ENCODE results near the gene CD9. TPM values are rescaled to one million over a fixed set of nuclear protein-coding genes. Genes with fewer than 3 reads are reported as not detected.
A peak's percentile ranks its signal among the peaks of the same experiment; 100 is the strongest.
"Not testable (repeated sequence)": the region's sequence is repeated elsewhere in the genome, so short reads cannot be mapped to it uniquely, and the experiment has no call there.

CD9 gene
- total RNA-seq, 3 donors from 2014 or later: 91.1 to 436 (median 243) TPM

GRCh38 chr12:6206327-6206726, 6.1 kb downstream of the CD9 start:
- Histone ChIP-seq H3K27ac (peak overlapping the region; percentile 95 to 98), H3K27me3 (no peaks in the 10 kb centered on the region), H3K4me3 (no peak overlapping the region), H3K9me3 (no peaks in the 10 kb centered on the region), H3K4me1 (peaks cover 0 to 23% of the 10 kb centered on the region in 2 donors), H3K36me3 (no peaks in the 10 kb centered on the region)
- TF ChIP-seq POLR2A (IDR thresholded peaks at IDR 0.05) (no peak), CTCF (IDR thresholded peaks at IDR 0.05) (no peak), POLR2AphosphoS5 (IDR thresholded peaks at IDR 0.05) (no peak)
- no peak for DNase-seq (ENCODE audit: low spot score in 2 of 2)
- intact Hi-C loops (cut with DNase I; ENCODE audit: low total_unique reads): loop anchor here (1.0 to 5.0 kb wide), 2 partner anchors 14 to 666 kb away; partner anchors contain the start of gene SPSB2

- Histone ChIP-seq H3K27ac (peak overlapping the region; percentile 22 to 98), H3K36me3 (no peaks in the 10 kb centered on the region), H3K4me1 (peaks cover 0 to 26% of the 10 kb centered on the region in 2 donors), H3K9me3 (no peaks in the 10 kb centered on the region), H3K27me3 (no peaks in the 10 kb centered on the region), H3K4me3 (no peak overlapping the region)
- DNase-seq (ENCODE audit: low spot score in 2 of 2): no peak
- intact Hi-C loops (cut with DNase I; ENCODE audit: low total_unique reads): loop anchor here (5.0 kb wide), 1 partner anchor 665 kb away; the partner anchor contains the start of gene SPSB2
- TF ChIP-seq POLR2AphosphoS5 (IDR thresholded peaks at IDR 0.05) (no peak), CTCF (IDR thresholded peaks at IDR 0.05) (no peak), POLR2A (IDR thresholded peaks at IDR 0.05) (no peak)
These were observed 7.2 kb downstream of the CD9 start for GRCh38 chr12:6207259-6207925.

- no peak for TF ChIP-seq CTCF (IDR thresholded peaks at IDR 0.05)
- H3K9me3 ChIP-seq: no peaks in the 10 kb centered on the region
- H3K4me1 ChIP-seq: peaks cover 0 to 22% of the 10 kb centered on the region in 2 donors
- H3K4me3 ChIP-seq: no peak overlapping the region
- intact Hi-C loops (cut with DNase I; ENCODE audit: low total_unique reads): loop anchor here (5.0 kb wide), 1 partner anchor 664 kb away; the partner anchor contains the start of gene SPSB2
- H3K27ac ChIP-seq: peak overlapping the region in 1 of 2 donors; percentile 98
- H3K36me3 ChIP-seq: no peaks in the 10 kb centered on the region
- no peak for DNase-seq (ENCODE audit: low spot score in 2 of 2)
- H3K27me3 ChIP-seq: no peaks in the 10 kb centered on the region
These were observed 7.9 kb downstream of the CD9 start for GRCh38 chr12:6208130-6208529.

- H3K9me3 ChIP-seq; DNase-seq (ENCODE audit: low spot score in 2 of 2); H3K36me3 ChIP-seq; H3K27me3 ChIP-seq; H3K4me3 ChIP-seq: not testable (repeated sequence)
- intact Hi-C loops (cut with DNase I; ENCODE audit: low total_unique reads): loop anchor here (5.0 kb wide), 1 partner anchor 663 kb away; the partner anchor contains the start of gene SPSB2
- Histone ChIP-seq H3K27ac (peak overlapping the region; percentile 66 to 98), H3K4me1 (peaks cover under 1 to 23% of the 10 kb centered on the region in 2 donors)
These were observed 9.2 kb downstream of the CD9 start for GRCh38 chr12:6209428-6209827.

GRCh38 chr12:6211421-6211869, 11.2 kb downstream of the CD9 start:
- Histone ChIP-seq H3K27me3 (no peaks in the 10 kb centered on the region), H3K27ac (peak overlapping the region; percentile 28 to 96), H3K36me3 (no peaks in the 10 kb centered on the region), H3K4me1 (peaks cover 12 to 31% of the 10 kb centered on the region in 2 donors), H3K9me3 (no peaks in the 10 kb centered on the region), H3K4me3 (no peak overlapping the region)
- DNase-seq (ENCODE audit: low spot score in 2 of 2): no peak
- TF ChIP-seq POLR2A (IDR thresholded peaks at IDR 0.05): no peak
- TF ChIP-seq CTCF (IDR thresholded peaks at IDR 0.05): no peak
- TF ChIP-seq POLR2AphosphoS5 (IDR thresholded peaks at IDR 0.05): peak in 1 of 3 donors; percentile 25
- intact Hi-C loops (cut with DNase I; ENCODE audit: low total_unique reads): loop anchor here (10.0 kb wide), 1 partner anchor 63 kb away; no protein-coding TSS in a partner anchor

Data from breast epithelium (tissue), 4 donors.